ENCODE data around the gene OXGR1.
"Not testable (repeated sequence)": the region's sequence is repeated elsewhere in the genome, so short reads cannot be mapped to it uniquely, and the experiment has no call there.

DNA sequence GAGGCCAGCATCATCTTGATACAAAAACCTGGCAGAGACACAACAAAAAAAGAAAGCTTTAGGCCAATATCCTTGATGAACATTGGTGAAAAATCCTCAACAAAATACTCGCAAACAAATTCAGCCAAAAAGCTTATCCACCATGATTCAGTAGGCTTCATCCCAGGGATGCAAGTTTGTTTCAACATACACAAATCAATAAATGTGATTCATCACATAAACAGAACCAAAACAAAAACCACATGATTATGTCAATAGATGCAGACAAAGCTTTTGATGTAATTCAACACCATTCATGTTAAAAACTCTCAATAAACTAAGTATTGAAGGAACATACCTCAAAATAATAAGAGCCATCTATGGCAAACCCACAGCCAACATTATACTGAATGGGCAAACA is 29.5 kb upstream of the OXGR1 start:
- TF ChIP-seq POLR2A (IDR thresholded peaks at IDR 0.05) = not testable (repeated sequence)
- TF ChIP-seq, protein P1, sequence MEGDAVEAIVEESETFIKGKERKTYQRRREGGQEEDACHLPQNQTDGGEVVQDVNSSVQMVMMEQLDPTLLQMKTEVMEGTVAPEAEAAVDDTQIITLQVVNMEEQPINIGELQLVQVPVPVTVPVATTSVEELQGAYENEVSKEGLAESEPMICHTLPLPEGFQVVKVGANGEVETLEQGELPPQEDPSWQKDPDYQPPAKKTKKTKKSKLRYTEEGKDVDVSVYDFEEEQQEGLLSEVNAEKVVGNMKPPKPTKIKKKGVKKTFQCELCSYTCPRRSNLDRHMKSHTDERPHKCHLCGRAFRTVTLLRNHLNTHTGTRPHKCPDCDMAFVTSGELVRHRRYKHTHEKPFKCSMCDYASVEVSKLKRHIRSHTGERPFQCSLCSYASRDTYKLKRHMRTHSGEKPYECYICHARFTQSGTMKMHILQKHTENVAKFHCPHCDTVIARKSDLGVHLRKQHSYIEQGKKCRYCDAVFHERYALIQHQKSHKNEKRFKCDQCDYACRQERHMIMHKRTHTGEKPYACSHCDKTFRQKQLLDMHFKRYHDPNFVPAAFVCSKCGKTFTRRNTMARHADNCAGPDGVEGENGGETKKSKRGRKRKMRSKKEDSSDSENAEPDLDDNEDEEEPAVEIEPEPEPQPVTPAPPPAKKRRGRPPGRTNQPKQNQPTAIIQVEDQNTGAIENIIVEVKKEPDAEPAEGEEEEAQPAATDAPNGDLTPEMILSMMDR (IDR thresholded peaks at IDR 0.05) = not testable (repeated sequence)

Data from esophagus squamous epithelium (tissue), 4 donors.